ENCODE data around the gene EPB41L5.

GRCh38 chr2:120034621-120035020 is 21.7 kb downstream of the EPB41L5 start:
- no peak for TF ChIP-seq POLR2A (IDR thresholded peaks at IDR 0.05)
- TF ChIP-seq CTCF (IDR thresholded peaks at IDR 0.05) = no peak
- TF ChIP-seq EP300 (IDR thresholded peaks at IDR 0.05) = no peak

Measured in ovary (tissue), 3 donors.